HL-60 (cell line): ENCODE measurements around the gene BCL7C.

Experiments used
- POLR2AphosphoS5 ChIP-seq: IDR thresholded peaks from 2 replicates; pipeline ENCODE4 v1.6.1; 2012; ENCODE audit warnings: low read depth
- TF ChIP-seq, protein P1 (sequence below): IDR thresholded peaks from one replicate; pipeline ENCODE4 v1.5.1; 2011; ENCODE audit warnings: low read length, control low read depth, inconsistent platforms; ENCODE audit not compliant: insufficient read depth
- TF ChIP-seq, protein P2 (sequence below): IDR thresholded peaks from 2 replicates; pipeline ENCODE4 v1.6.1; 2012; ENCODE audit warnings: low read depth; ENCODE audit not compliant: insufficient replicate concordance

DNA sequence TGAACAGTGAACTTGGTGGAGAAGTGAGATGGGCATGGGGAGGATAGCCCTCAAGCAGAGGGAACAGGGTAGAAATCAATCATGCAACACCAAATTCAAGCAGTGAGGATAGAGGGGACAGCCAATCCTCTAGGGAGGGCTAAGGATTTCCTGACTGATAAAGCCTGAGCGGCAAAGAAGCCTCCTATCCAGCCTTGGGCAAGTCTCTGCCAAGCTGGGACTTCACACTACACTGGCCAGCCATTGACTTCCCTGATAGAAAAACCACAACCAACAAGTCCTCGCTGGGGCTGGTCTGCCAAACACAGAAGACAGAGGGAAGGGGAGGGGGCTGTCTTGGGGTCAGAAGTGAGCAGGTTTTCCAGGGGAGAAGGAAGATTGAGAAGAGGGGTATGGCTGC, 27.0 kb upstream of the BCL7C start:
- TF ChIP-seq, protein P1, sequence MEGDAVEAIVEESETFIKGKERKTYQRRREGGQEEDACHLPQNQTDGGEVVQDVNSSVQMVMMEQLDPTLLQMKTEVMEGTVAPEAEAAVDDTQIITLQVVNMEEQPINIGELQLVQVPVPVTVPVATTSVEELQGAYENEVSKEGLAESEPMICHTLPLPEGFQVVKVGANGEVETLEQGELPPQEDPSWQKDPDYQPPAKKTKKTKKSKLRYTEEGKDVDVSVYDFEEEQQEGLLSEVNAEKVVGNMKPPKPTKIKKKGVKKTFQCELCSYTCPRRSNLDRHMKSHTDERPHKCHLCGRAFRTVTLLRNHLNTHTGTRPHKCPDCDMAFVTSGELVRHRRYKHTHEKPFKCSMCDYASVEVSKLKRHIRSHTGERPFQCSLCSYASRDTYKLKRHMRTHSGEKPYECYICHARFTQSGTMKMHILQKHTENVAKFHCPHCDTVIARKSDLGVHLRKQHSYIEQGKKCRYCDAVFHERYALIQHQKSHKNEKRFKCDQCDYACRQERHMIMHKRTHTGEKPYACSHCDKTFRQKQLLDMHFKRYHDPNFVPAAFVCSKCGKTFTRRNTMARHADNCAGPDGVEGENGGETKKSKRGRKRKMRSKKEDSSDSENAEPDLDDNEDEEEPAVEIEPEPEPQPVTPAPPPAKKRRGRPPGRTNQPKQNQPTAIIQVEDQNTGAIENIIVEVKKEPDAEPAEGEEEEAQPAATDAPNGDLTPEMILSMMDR, result no peak
- no peak for TF ChIP-seq POLR2AphosphoS5
- TF ChIP-seq, protein P2, sequence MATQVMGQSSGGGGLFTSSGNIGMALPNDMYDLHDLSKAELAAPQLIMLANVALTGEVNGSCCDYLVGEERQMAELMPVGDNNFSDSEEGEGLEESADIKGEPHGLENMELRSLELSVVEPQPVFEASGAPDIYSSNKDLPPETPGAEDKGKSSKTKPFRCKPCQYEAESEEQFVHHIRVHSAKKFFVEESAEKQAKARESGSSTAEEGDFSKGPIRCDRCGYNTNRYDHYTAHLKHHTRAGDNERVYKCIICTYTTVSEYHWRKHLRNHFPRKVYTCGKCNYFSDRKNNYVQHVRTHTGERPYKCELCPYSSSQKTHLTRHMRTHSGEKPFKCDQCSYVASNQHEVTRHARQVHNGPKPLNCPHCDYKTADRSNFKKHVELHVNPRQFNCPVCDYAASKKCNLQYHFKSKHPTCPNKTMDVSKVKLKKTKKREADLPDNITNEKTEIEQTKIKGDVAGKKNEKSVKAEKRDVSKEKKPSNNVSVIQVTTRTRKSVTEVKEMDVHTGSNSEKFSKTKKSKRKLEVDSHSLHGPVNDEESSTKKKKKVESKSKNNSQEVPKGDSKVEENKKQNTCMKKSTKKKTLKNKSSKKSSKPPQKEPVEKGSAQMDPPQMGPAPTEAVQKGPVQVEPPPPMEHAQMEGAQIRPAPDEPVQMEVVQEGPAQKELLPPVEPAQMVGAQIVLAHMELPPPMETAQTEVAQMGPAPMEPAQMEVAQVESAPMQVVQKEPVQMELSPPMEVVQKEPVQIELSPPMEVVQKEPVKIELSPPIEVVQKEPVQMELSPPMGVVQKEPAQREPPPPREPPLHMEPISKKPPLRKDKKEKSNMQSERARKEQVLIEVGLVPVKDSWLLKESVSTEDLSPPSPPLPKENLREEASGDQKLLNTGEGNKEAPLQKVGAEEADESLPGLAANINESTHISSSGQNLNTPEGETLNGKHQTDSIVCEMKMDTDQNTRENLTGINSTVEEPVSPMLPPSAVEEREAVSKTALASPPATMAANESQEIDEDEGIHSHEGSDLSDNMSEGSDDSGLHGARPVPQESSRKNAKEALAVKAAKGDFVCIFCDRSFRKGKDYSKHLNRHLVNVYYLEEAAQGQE, result no peak
